ENCODE results near the gene KRT74. TPM values are rescaled to one million over a fixed set of nuclear protein-coding genes. Genes with fewer than 3 reads are reported as not detected.

The KRT74 gene
- total and polyA plus RNA-seq, 10 of the 15 experiments (the other 5 are each of a cell fraction or from before 2014, with no cell fraction given): not detected

GRCh38 chr12:52591521-52591920 is 17.9 kb upstream of the KRT74 start (continued):
- TF ChIP-seq, protein P1, sequence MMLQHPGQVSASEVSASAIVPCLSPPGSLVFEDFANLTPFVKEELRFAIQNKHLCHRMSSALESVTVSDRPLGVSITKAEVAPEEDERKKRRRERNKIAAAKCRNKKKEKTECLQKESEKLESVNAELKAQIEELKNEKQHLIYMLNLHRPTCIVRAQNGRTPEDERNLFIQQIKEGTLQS (IDR thresholded peaks at IDR 0.05; ENCODE audit: borderline replicate concordance, extremely low read depth, low read depth, low read length): no peak
- TF ChIP-seq, protein P2, sequence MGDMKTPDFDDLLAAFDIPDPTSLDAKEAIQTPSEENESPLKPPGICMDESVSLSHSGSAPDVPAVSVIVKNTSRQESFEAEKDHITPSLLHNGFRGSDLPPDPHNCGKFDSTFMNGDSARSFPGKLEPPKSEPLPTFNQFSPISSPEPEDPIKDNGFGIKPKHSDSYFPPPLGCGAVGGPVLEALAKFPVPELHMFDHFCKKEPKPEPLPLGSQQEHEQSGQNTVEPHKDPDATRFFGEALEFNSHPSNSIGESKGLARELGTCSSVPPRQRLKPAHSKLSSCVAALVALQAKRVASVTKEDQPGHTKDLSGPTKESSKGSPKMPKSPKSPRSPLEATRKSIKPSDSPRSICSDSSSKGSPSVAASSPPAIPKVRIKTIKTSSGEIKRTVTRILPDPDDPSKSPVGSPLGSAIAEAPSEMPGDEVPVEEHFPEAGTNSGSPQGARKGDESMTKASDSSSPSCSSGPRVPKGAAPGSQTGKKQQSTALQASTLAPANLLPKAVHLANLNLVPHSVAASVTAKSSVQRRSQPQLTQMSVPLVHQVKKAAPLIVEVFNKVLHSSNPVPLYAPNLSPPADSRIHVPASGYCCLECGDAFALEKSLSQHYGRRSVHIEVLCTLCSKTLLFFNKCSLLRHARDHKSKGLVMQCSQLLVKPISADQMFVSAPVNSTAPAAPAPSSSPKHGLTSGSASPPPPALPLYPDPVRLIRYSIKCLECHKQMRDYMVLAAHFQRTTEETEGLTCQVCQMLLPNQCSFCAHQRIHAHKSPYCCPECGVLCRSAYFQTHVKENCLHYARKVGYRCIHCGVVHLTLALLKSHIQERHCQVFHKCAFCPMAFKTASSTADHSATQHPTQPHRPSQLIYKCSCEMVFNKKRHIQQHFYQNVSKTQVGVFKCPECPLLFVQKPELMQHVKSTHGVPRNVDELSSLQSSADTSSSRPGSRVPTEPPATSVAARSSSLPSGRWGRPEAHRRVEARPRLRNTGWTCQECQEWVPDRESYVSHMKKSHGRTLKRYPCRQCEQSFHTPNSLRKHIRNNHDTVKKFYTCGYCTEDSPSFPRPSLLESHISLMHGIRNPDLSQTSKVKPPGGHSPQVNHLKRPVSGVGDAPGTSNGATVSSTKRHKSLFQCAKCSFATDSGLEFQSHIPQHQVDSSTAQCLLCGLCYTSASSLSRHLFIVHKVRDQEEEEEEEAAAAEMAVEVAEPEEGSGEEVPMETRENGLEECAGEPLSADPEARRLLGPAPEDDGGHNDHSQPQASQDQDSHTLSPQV (IDR thresholded peaks at IDR 0.05): no peak
- TF ChIP-seq ELK1 (IDR thresholded peaks at IDR 0.05; ENCODE audit: low read depth, low read length): no peak

- Histone ChIP-seq H3K36me3 (ENCODE audit: control insufficient read depth in 2 of 2, insufficient read depth in 2 of 2, low read length in 1 of 2) (no peaks in the 10 kb centered on the region), H2AFZ (ENCODE audit: control insufficient read depth, low read depth, low read length) (no peak overlapping the region), H4K20me1 (ENCODE audit: control insufficient read depth, insufficient read depth) (no peaks in the 10 kb centered on the region), H3K27me3 (replicated peaks in 1 of 2; ENCODE audit: control insufficient read depth in 2 of 2, insufficient read depth in 2 of 2, low read length in 1 of 2) (peaks cover 0 to 3% of the 10 kb centered on the region in 2 experiments; a peak in 2 of 4 replicates), H3K9ac (ENCODE audit: control insufficient read depth, insufficient read depth, low read length) (no peak overlapping the region), H3K4me2 (ENCODE audit: control insufficient read depth, insufficient read depth) (no peak overlapping the region), H3K79me2 (ENCODE audit: control insufficient read depth, insufficient read depth, low read length) (no peaks in the 10 kb centered on the region), H3K4me3 (no peak overlapping the region), H3K27ac (ENCODE audit: control insufficient read depth, insufficient read depth) (no peak overlapping the region), H3K9me3 (replicated peaks; ENCODE audit: control insufficient read depth, insufficient read depth, low read length) (no peaks in the 10 kb centered on the region), H3K4me1 (ENCODE audit: control insufficient read depth, insufficient read depth, low read length) (no peaks in the 10 kb centered on the region)
- FAIRE-seq (no peak), ATAC-seq (no peak), DNase-seq (ENCODE audit: low read depth, low spot score) (no peak)
- WGBS (ENCODE audit: insufficient coverage, insufficient replicate concordance, low lambda C conversion rate, missing lambda C conversion rate): 6% methylated on average over 6 of the region's 6 CpGs
- SMC1A ChIA-PET (ENCODE audit: uncharacterized antibody, unreplicated experiment): no interaction called here
- no TSS peak for BruUV-seq (replicated peaks)
- RAD21 ChIA-PET (ENCODE audit: unreplicated experiment): no interaction called here
- CTCF ChIA-PET: no interaction called here
- in situ Hi-C loops (cut with MboI): no loop called here
- TF ChIP-seq GABPA (IDR thresholded peaks at IDR 0.05; ENCODE audit: low read depth) (no peak), IKZF2 (IDR thresholded peaks at IDR 0.05) (no peak), BCL3 (IDR thresholded peaks at IDR 0.05; ENCODE audit: borderline replicate concordance, insufficient read depth, low read depth, low read length, poor library complexity, severe bottlenecking) (no peak)
- TF ChIP-seq, protein P3, sequence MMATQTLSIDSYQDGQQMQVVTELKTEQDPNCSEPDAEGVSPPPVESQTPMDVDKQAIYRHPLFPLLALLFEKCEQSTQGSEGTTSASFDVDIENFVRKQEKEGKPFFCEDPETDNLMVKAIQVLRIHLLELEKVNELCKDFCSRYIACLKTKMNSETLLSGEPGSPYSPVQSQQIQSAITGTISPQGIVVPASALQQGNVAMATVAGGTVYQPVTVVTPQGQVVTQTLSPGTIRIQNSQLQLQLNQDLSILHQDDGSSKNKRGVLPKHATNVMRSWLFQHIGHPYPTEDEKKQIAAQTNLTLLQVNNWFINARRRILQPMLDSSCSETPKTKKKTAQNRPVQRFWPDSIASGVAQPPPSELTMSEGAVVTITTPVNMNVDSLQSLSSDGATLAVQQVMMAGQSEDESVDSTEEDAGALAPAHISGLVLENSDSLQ (IDR thresholded peaks at IDR 0.05): no peak
- TF ChIP-seq, protein P4, sequence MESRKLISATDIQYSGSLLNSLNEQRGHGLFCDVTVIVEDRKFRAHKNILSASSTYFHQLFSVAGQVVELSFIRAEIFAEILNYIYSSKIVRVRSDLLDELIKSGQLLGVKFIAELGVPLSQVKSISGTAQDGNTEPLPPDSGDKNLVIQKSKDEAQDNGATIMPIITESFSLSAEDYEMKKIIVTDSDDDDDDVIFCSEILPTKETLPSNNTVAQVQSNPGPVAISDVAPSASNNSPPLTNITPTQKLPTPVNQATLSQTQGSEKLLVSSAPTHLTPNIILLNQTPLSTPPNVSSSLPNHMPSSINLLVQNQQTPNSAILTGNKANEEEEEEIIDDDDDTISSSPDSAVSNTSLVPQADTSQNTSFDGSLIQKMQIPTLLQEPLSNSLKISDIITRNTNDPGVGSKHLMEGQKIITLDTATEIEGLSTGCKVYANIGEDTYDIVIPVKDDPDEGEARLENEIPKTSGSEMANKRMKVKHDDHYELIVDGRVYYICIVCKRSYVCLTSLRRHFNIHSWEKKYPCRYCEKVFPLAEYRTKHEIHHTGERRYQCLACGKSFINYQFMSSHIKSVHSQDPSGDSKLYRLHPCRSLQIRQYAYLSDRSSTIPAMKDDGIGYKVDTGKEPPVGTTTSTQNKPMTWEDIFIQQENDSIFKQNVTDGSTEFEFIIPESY (IDR thresholded peaks at IDR 0.05): no peak
- POLR2A ChIA-PET: no interaction called here
- intact Hi-C loops (cut with micrococcal nuclease; ENCODE audit: unreplicated experiment): no loop called here
These were observed 16.4 kb upstream of the KRT74 start for GRCh38 chr12:52590021-52590420.
